ENCODE data around the gene KCNIP1.

- TF ChIP-seq POLR2AphosphoS5 (IDR thresholded peaks at IDR 0.05; ENCODE audit: borderline replicate concordance, low read depth, low read length) (no peak), EZH2 (IDR thresholded peaks at IDR 0.05) (no peak), FOXP2 (optimal IDR thresholded peaks at IDR 0.05; ENCODE audit: control extremely low read depth, extremely low read length, insufficient read depth) (no peak)
Measured at GRCh38 chr5:170559296-170559695, 55.5 kb downstream of the KCNIP1 start.
